SH-SY5Y (cell line): Measurements from ENCODE around the gene ANO10.

Source experiments
- GATA2 ChIP-seq: IDR thresholded peaks from 2 replicates; pipeline ENCODE4 v1.6.1; 2011; ENCODE audit warnings: mild to moderate bottlenecking, low read depth, low read length
- GATA3 ChIP-seq: IDR thresholded peaks from 2 replicates; pipeline ENCODE4 v1.6.1; 2011; ENCODE audit warnings: low read depth, mild to moderate bottlenecking, low read length, moderate library complexity

DNA sequence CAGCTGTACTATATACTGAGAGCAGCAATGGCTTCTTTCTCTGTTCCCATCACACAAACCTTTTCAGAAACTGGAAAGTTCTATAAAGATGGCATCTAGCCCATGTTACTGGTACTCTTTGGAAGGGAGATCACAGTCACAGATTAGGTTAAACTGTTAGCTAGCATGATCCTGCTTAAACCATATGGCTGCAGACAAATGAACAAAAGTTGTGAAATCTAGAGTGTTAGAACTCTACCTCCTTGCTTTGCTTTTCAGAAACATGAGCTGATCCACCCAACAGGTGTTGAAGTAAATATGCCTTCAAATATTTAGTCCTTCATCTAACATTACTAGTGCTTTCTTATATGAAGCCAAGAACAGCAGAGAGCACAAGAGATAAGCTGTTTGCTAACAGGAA is 232.9 kb downstream of the ANO10 start:
- TF ChIP-seq GATA2 (peak; percentile 21; the same call in 1 of the 2 replicates), GATA3 (no peak)
